NCI-H524 treated with DMSO at 0.1 percent for 48 hours (cell line): ENCODE results near the gene OR6B2.
"Not testable (repeated sequence)": the region's sequence is repeated elsewhere in the genome, so short reads cannot be mapped to it uniquely, and the experiment has no call there.

Experiments
- DNase-seq: peaks from one replicate; lab custom pipeline; 2025; lab: John Stamatoyannopoulos, UW

OR6B2 gene

DNA sequence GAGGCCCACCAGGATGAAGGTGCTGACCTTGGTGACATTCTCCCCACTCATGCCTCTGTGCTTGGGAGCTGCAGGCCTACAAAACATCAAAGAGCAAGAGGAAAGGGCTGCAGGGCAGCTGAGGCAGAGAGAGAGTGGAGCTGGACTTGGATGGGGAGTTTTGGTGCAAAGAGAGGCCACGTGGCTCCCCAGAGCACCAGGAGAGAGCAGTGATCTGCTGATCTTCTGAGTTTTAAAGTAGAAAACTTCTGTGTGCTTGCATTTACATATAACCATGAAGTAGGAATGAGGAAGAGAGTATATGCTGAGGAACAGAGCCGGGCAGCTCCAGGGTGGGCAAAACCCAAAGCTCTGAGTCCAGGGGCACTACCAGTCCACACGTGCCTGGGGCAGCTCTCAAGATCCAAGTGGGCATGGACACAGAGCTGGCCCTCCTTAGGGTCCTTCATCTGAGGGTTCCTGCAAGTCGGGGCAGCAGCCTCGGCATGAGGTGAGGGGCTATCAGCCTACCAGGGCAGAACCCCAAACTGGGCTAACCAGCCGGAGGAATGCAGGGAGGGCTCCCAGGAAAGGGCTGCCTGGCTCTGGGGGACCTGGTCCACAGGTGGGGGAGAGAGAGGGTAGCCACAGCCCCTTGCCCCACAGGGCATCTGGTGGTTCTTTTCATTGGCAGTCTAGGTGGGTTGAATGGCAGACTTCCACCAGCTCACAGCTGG, at the start of gene OR6B2:
OR6B2 (minus strand) TSS at position 51 of the 716 bp plus-strand sequence; CDS start at position 51, 0 bp downstream.
- no peak for DNase-seq

DNA sequence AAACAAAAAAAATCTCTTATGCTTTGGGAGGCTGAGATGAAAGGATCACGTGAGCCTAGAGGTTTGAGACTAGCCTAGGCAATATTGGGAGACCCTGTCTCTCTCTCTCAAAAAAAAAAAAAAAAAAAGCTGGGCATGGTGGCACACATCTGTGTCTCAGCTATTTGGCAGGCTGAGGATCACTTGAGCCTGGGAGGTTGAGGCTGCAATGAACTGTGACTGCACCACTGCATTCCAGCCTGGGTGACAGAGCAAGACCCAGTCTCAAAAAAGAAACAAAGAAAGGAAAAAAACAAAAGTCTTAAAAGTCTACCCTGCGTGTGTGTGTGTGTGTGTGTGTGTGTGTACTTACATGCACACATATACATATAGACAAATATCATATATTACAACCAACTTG, 48.4 kb upstream of the OR6B2 start:
- DNase-seq = no peak

DNA sequence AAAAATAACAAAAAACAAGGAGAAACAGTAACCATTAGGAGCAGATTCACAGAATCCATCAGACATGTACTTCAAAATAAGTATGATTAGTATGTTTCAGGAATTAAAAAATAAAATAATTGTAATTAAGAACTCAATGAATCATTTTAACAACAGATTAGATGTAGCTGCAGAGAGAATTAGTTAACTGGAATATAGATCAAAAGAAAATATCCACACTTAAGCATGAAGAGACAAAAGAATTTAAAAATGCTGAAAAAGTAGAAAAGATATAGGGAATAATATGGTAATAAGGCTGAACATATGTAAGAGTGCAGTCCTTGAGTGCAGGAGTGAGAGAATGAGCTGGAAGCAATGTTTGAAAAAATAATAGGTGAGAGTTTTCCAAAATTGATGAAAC, 47.2 kb upstream of the OR6B2 start:
- DNase-seq = no peak

DNA sequence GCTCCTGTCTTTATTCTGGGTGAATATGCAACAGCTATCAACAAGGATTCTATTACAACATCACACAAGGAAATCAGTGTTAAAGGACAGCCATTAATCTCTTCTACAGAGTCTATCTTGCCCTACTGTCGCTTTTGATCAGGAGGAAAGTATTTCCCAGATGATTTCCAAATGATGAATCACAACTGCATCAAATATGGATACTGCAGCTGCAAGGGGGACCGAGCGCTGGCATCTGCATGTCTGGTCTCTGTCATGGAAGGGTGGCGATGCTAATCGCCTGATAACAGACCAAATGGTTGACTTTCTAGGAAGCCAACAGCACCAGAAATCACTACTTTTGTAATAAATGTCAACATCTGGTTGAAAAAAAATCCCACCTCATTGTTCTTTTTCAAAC, 44.3 kb upstream of the OR6B2 start:
- DNase-seq = no peak

DNA sequence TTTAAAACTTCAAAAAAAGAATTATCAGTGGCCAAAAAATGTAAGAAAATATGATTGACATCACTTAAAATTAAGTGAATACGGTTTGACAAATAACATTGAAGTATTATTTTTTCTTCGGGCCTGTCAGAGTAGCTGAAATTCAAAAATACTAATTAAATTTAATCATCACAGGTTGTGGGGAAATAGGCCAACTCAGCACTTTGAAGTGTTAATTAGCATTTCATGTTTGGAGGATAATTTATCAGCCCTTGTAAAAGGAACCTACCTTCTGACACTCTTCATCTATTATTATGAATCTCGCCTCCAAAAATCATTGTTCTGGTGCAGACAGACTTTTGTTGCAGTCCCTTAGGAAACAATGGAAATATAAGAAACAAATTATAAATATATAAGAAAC, 40.7 kb upstream of the OR6B2 start:
- DNase-seq = no peak

DNA sequence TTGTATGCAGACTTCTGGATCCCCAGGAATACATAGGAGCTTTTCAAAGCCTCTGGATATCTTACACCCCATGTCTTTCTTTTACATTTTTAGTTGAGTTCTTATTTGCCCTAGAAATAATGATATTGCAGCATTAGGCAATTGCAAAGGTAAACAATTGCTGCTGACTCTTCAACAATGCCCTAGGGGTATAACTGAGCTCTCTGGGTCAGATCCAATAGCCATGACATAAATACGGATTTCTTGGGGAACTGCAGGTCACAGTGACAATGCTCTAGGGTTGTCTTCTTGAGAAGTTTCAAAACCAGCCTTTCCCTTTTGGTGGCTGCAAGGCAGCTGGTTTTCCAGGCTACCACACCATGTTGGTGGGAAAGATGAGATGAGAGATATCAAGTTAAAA, 39.6 kb upstream of the OR6B2 start:
- no peak for DNase-seq

DNA sequence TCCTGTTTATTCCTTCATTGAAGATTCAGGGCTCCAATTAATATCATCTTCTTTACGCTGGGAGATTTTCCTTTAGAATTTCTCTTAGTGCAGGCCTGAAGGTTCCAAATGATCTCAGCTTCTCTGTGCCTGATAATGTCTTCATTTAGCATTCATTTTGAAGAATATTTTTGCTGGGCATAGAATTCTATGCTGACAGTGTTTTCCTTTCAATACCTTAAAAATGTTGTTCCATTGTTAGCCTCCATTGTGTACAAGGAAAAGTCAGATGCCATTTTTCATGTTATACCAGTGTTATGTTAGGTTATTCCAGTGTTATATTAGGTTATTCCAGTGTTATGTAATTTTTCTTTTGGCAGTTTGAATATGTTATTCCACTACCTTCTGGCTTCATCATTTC, 38.0 kb upstream of the OR6B2 start:
- no peak for DNase-seq

DNA sequence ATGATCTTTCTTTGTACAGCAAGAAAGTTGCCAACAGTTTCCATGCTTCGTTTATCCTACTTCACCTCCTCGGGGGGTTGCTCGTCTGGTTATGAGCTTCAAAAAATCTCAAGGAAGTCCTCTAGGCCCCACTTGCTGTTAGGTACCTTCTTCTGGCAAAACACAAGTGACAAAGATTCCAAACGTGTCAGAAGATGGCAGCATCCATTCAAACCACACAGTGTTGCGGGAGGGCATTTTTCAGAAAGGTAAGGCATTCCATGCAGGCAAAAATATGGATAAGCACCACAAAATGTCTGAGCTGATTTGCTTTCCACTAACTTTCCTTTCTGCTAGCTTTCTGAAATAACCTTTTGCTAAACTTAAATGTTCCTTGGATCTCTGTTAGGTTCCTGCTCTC, 36.3 kb upstream of the OR6B2 start:
- DNase-seq = no peak

DNA sequence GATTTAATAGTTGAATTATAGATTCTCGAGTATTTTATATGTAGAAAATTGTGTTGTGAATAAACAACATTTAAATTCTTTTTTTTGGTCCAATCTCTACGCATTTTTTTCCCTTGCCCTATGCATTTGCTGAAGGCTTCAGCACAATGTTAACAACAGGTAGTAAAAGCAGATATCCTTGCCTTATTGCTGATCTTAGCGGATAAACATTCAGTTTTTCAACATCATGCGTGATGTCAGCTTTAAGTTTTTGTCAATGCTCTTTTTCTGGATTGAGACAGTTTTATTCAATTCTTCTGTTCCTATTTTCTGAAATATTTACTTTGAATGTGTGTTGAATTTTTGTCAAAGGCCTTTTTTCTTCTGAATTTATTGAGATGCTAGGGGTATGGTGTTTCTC, 34.7 kb upstream of the OR6B2 start:
- DNase-seq = no peak

DNA sequence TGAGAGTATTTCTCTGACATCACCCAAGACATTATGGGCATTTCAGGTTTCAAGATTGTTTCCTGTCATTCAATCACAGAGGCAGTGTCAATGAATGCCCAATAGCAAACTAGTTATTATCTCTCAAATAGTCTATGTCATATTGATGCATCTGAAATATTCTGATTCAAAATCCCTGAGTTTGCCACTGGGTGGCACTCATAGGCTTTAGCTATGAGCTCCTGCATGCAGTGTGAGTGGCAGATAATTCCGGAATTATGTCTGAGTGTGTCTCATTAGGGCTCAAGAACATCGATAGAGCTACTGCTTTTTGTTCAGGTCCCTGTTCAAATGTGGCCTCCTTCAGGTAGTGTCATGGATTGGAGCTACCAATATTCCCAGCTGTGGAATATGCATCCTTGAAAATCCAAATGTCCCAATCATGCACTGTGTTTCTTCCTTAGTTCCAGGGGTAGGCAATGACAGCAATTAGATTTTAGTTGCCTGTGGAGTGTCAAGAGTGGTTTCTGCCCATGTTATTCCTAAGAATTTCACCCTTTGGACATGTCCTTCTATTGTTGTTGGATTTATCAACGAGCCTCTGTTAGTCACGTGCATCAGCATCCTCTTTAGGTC, 30.9 kb upstream of the OR6B2 start:
- peak; percentile 11 for DNase-seq

DNA sequence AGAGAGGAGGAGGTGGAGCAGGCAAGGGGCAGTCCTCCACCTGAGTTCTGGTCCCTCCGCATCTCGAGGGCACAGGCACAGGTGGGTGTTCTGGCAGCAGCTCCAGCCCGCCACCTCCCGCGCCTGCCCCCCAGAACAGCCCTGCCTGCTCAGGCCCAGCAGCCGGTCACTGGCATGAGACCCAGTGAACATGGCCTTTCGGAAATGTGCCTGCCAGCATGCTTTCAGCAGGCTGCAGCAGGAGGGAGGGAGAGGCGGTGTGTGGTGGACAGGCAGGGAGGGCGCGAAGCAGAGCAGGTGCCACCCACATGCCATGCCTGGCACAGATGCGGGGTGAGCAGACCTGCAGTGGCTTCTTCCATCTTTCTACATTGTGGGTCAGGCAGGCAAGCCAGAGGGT, 26.4 kb upstream of the OR6B2 start:
- no peak for DNase-seq

DNA sequence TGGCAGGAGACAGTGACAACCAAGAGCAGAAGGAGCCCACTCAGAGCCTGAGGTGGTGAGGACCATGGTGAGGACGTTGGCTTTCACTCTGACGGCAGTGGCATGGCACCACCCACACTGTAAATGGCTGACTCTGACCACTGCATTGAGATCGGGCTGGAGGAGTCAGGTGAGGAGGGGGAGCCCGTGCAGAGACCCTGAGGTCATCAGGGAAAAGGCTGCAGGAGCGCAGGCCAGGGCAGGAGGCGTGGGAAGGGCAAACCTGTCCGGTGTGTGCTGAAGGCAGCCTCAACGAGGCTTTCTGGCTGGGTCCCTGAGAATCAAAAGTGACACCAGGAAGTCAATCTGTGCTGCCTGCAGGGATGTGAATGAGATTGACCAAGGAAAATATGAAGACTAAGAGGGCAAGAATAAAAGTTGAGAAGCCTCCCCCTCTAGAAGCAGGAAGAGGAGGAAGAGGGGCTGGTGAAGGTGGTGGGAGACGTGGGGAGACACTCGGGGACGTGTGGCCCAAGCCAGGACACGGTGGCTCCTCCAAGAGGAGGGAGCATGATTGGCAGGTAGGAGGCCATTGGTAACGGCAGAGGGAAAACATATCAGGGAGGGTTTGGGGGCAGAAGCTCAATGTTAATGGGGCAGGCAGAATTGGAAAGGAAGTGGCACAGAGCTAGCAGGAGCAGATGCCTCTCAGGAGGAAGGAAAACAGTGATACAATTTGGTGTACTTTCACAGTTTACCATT, 25.1 kb upstream of the OR6B2 start:
- no peak for DNase-seq

DNA sequence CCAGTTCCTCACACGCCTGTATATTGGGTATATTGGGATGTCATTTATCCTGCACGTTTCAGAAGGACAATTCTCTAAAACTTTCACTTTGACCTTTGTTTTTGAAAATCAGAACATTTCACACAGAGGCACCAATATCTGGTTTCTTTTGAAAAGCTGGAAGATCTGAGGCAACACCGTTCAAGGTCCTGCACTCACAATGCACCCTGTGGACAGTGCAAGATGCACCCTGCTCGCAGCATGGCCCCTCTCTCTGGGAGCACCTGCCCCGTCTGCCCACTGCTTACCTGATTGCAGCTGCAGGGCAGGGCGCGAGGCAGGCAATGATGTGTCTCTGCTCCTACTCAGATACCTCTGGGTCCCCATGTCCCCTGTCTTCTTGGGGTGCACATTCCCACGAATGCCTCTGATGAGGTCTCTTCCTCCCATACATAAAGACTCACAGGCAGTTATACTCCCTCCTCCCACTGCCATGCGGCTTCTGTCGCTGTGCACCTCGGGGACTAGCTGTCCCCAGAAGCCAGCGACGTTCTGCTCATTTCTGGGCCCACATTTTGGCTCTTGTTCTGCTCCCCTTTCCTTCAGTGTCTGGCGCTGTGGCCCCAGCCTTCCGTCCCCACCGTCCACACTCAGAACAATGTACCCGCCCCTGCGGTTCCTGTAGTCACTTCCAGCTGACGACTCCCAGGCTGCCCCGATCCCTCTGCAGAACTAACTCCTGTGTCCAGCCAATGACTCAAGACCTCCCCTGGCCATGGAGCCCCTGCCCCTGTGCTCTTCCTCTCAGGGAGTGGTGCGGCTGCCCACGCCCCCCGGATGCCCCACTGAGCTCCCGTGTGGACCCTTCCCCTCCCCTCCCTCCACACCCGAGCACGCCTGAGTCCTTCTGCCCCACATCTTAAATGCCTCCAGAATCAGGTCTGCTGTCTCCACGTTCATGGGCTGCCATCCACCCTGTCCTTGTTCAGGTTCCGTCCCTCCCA, 23.2 kb upstream of the OR6B2 start, which contains the start of gene OR6B3:
OR6B3 (minus strand) TSS at position 349 of the 983 bp plus-strand sequence.
- no peak for DNase-seq

DNA sequence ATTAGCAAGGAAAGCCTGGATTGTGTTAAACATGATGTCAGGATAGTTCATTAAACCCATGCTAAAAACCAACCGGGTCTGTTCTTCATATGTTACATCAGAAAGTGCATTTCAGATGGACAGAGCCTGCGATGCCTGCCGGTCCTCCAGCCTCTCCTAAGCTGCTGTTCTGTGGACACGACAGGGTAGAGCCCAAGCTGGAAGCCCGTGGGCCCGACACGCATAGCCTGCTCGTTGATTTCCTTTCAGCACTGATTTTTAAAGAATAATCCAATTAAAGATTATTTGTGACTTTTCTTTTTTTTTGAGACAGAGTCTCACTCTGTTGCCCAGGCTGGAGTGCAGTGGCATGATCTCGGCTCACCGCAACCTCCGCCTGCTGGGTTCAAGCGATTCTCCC, 22.3 kb upstream of the OR6B2 start:
- no peak for DNase-seq

DNA sequence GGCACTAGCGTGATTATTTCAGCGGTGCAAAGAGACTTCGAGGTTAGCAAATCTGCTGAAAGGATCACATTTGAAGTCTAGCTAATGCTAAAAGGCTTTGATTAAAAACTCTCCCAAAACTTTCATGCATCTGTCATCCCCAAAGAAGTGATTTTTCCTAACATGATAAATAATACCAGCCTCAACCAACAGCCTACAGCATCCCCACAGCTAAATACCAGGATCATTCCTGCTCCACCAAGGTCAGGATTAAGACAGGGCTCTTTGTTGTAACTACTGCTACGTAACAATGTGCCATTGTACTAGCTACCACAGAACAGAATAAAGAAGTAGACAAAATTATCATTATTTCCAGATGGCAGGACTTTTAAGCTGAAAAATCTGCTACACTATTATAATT, 21.5 kb upstream of the OR6B2 start:
- no peak for DNase-seq

DNA sequence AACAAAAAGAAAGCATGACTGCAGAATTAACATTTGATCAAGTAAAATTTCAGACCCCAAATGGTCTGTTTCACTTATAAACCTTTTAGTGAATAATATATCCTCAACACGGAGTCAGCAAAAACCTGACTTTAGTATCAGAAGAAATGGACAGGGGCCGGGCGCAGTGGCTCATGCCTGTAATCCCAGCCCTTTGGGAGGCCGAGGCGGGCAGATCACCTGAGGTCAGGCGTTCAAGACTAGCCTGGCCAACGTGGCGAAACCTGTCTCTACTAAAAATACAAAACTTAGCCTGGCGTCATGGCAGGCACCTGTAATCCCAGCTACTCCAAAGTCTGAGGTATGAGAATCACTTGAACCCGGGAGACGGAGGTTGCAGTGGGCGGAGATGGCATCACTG, 20.0 kb upstream of the OR6B2 start:
- DNase-seq = no peak

DNA sequence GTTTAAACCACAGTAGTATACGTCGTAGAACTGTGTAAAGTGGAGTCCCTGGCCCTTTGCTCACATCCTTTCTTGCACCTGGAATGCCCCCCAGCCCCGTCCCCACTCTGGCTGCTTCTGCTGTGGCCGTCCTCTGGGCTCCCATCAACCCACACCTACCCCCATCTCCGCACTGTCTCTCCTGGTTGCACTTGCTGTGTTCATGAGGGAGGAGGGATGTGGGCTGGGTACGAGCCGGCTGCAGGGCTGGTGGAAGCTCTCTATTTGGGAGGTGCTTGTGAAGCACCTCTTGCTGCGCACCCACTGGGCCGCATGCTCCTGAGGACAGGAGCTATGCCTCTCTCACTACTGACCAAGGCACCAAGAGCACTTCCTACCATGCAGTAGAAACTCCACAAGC, 18.0 kb upstream of the OR6B2 start:
- no peak for DNase-seq

DNA sequence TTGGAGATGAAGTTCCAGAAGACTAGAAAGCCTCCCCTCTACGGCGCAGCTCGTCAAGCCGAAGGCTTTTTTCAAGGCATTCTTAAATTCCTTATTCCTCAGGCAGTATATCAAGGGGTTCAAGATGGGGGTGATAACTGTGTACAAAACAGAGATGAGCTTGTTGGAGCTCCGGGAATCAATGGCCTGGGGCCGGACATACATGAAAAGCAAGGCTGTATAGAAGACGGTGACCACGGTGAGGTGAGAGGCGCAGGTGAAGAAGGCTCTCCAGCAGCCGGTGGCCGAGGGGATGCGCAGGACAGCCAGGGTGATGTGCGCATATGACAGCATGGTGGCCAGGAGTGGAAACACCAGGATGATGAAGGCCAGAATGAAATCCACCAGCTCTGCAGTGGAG, 14.9 kb upstream of the OR6B2 start:
- DNase-seq = no peak

DNA sequence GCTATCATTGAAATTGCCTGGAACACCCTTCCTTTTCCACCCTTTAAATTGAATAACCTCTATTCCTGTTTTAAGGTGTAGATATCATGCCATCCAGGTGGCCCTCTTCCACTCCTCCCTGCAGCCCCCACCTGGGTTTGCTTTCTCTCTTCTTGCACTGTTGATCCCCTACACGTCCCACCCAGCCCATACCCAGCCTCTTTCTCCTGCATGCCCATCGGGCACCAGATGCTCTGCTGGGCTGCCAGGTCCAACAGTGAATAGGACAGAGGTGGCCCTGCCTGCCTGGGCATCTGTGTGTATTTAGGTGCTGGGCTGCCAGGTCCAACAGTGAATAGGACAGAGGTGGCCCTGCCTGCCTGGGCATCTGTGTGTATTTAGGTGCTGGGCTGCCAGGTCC, 13.9 kb upstream of the OR6B2 start:
- not testable (repeated sequence) for DNase-seq

DNA sequence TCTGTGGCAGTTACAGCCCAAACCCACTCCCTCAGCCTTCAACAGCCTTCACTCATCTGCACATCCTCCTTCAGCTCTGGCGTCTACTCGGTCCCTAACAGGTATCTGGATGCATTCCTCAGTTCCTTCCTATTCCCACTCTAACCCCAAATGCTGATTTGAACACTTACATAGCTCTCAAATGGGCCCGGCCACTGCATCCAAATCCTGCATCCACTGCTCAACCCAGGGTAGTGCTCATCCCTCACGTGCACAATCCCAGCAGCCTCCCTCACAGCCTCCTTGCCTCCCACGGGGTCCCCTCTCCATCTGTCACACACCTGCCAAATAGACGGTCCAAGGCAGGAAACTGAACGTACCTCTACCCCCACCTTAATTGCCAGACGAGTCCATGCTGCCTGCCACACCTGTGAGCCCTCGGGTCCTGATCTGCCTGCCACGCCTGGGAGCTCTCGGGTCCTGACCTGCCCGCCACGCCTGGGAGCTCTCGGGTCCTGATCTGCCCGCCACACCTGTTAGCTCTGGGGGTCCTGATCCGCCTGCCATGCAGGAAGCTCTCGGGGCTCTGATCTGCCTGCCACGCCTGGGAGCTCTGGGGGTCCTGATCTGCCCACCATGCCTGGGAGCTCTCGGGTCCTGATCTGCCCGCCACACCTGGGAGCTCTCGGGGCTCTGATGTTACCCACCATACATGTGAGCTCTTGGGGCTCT, 13.2 kb upstream of the OR6B2 start:
- no peak for DNase-seq

DNA sequence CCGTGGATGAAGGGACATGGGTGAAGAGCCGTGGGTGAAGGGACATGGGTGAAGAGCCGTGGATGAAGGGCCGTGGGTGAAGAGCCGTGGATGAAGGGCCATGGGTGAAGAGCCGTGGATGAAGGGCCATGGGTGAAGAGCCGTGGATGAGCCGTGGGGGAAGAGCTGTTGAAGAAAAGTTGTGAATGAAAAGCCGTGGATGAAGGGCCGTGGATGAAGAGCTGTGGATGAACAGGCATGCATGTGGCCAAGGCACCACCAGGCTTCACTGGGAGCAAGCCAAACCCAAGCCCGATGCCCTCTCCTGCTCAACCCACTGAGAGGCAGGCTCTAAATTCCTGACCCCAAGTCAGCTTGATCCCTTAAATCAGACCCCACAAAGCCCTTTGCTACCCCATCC, 12.5 kb upstream of the OR6B2 start:
- no peak for DNase-seq
